GM18951 (cell line): ENCODE data around the gene ALDH1A2.

ENCODE experiments used
- POLR2A ChIP-seq: IDR thresholded peaks from 4 replicates; pipeline ENCODE4 v1.6.1; 2011; ENCODE audit warnings: mild to moderate bottlenecking; ENCODE audit not compliant: insufficient read length, insufficient read depth; ENCODE audit errors: extremely low read depth
- in situ Hi-C: fragments of 300-500 bp; cut with MboI; formaldehyde crosslinking; loops from one replicate; pipeline ENCODE4 v1.12.0; 2022; ENCODE audit warnings: low sequenced_read_pairs, mixed read lengths, inconsistent platforms; ENCODE audit not compliant: unreplicated experiment

Gene ALDH1A2

DNA sequence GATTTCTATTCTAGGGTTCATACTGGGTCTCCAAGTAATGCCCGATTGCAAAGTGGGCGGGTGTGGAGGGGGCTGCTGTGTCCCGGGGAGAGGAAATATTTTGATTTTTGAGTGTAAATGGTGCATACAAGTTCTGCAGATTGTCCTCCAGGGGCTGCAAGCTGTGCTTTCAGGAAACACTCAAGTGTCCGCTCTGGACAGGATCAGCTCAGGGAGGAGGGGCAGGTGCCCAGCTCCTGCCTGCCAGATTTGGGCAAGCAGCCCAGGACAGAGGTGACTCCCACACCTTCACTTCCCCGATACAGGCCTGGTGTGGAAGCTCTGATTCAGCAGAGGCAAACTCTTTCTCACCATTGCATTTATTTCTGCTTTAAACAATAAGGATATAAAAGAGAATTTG is 142.7 kb downstream of the ALDH1A2 start:
- TF ChIP-seq POLR2A = no peak
- in situ Hi-C loops = no loop called here

DNA sequence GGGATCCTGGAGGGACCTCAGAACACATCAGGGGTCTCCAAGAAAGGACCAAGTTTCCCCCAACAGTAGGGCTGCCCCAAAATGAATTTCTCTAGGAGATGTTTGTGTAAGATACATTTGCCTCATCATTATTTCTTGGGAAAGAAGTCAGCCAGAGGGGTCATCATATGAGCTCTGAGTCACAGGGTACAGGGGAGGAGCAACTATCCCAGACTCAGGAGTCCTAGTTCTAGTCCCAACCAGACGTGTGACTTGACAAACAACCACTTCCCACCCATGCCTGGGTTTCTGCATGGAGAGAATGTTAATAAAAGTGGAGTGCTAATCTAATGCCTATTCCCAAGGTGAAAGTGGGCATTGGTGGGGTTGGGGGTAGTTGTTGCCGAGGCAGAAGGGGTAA is 144.1 kb downstream of the ALDH1A2 start:
- no peak for TF ChIP-seq POLR2A
- in situ Hi-C loops = no loop called here

DNA sequence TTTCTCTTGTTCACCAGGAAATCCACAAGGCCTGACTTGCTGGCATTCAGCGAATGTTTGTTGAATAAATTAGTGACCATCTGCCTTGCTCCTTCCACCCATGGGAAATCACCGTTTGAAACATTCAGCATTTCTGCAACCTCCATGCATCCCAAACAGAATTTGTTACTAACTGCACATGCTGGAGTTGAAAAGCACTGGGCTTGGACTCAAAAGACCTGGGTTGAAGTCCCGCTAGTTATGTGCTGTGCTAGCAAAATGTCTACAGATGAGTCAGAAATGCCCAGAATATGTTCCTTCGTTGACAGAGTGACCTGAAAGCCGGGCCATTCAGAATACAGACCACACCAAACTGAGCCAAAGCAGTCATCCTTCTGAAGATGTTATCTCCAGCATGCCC is 144.6 kb downstream of the ALDH1A2 start:
- no peak for TF ChIP-seq POLR2A
- in situ Hi-C loops = no loop called here

DNA sequence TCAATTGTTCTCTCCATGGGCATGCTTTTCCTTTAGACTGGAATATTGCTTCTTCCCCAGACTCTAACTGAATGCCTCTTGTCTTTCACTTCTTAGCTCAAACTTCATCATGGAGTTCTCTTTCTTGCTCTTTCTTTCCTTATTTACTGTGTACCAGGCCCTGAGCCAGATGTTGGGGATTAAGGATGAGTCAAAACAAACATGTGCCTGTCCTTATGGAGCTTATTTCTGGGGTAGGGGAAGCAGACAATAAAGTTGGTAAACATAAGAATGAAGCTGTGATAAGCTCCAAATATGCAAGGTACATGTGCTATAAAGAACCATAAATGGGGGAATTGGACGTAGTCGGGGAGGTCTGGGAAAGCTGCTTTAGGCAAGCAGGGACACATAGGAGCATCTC is 145.8 kb downstream of the ALDH1A2 start:
- in situ Hi-C loops = no loop called here
- TF ChIP-seq POLR2A = no peak

DNA sequence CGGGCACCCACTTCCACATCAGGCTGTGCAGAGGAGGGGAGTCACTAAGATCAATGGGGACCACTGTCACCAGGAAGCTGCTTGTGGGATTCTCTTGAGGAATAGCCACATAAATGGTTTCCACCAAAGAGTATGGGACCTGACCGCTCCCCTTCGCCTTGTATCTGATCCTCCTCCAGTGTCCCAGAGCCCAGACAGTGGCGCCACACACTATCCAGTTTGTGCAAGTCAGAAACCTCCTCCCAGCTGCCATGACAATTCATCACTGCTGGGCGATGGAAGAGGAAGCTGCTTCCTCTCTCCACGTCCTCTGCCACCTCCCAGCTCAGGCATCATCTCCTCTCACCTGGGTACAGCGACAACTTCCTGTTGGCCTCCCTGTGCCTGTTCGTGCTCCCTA is 147.5 kb downstream of the ALDH1A2 start:
- TF ChIP-seq POLR2A = no peak

DNA sequence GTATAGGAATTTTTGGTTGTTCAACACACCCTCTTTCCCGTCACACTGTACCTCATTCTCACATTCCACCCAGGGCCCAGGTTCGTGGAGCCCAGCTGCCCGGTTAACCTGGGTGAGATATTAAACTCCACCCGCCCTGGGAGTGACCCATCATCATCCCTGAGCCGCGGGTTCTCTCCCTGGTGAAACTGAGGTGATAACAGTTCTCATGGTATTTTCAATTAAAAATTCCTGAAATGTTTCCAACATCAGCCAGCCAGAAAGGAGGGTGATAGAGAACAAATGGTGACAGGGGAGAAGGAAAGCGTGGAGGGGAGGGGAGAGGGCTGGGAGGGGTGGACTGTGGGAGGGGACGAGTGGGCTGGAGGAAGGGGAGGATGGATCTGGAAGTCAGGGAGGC is 148.8 kb downstream of the ALDH1A2 start:
- in situ Hi-C loops = no loop called here
- no peak for TF ChIP-seq POLR2A

More for the DNA sequence above, 147.5 kb downstream of the ALDH1A2 start:
- in situ Hi-C loops = no loop called here

DNA sequence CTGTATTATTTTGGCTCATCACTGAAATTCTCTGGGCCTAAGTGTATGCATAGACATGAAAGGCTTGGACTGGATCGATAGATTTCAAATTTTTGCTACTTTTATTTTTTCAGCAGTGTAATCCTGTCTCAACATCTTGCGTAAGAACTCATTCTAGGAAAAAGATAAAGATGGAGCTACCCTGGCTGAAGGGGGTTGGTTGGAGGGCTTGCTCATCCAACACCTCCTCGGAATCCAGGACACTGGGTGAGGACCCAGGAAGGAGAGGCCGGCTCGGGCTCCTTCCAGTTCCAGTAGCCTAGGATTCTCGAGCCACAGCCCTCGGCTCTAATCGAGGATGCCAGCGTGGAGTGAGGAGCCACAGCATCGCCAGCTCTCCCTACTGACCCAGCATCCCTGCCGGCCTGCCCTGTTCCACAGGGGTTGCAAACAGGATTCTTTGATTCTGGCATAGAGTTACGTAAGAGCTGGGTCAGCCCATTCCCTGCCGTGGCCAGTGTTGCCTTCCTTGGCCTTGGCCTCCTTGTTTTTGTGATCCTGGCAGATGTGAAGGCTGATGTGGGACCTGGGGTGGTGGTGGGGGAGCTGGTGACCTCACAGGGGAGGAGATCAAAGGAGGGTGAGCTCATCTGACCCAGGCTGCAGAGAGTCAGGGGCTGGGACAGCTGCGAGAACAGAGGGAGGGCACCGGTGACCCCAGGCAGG is 149.5 kb downstream of the ALDH1A2 start:
- no peak for TF ChIP-seq POLR2A
- in situ Hi-C loops = no loop called here

DNA sequence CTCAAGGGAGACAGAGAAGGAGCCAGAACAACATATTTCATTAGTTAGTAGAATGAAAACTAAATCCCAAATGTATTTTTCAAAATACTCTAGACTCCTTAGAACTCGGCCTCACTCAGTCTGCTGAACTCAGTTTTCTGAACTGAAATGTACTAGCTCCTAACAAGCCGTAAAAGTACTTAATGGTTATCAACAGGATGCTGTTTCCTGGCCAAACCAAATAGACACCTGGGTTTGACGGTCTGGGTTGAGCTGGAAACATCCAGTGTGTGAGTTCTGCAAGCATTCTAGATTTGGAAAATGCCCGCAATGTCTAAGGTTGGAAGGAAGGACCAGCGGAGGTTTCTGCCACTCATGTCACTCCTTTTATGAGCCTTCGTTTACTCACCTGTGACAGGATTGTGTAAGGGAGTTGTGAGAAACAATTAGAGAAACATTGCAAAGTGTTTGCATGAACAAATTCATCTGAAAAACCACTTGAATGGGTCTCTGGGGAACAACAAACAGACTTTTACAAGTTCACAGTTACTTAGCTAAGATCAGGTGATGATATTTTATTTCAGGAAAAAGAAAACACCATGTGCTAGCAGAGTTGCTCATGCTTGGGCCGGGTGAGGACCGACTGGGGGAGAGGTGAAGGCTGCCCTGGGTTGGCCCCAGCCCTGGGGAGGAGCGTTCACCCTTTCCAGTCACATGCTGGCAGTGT is 151.0 kb downstream of the ALDH1A2 start:
- in situ Hi-C loops = no loop called here
- TF ChIP-seq POLR2A = no peak

DNA sequence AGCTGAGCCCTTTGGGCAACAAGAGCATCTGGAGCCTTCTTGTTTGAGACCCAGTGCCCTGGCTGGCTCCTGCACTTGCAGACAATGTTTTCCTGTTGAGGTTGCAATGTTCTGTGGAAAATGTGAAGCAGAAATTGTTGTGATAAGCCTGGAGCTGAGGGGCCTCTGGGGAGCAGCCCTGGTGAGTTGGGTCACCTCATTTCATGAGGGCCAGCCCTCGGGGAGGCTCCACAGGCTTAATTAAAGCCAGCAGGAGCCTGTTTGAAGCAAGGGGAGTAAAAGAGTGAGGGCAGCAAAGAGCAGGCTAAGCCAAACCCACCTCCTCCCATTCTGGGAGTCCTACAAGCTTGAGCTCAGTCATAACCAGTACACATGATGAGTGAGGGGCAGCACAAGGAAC is 154.3 kb downstream of the ALDH1A2 start:
- TF ChIP-seq POLR2A = no peak
- in situ Hi-C loops = no loop called here

DNA sequence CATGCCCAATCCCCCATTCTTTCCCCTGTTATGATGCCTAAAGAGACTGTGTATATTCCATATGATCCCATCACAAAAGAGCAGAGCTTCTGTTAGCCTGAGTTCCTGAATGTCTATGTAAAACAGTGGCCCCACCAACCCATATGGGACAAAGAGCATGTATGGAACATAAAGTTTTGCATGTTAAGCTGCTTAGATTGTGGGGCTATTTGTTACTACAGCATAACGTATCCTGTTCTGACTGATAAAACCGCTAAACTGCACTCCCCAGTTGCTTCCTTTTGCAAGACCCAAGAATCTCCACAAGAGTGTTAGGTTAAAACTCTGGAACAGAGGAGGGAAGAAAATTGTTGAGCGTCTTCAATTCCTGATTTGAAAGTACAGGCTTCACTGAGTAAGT is 154.8 kb downstream of the ALDH1A2 start:
- no peak for TF ChIP-seq POLR2A
- in situ Hi-C loops = no loop called here

DNA sequence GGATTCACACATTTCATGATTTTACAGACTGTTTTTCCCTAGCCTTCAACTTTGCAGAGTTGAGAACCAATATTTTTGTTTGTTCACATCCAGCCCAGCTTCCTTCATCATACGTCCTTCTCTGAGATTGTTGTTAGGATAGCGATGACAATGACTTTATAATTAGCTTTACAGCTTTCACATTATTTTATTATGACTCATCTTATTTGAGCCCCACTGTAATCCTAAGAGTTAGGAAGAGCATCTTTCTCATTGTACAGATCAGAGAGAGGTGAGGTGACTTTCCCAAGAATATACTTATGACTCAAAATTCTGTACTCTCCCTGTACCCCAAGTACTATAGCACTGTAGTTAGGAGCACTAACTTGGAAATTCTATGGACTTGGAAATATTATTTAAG is 156.1 kb downstream of the ALDH1A2 start:
- no peak for TF ChIP-seq POLR2A
- in situ Hi-C loops = no loop called here

DNA sequence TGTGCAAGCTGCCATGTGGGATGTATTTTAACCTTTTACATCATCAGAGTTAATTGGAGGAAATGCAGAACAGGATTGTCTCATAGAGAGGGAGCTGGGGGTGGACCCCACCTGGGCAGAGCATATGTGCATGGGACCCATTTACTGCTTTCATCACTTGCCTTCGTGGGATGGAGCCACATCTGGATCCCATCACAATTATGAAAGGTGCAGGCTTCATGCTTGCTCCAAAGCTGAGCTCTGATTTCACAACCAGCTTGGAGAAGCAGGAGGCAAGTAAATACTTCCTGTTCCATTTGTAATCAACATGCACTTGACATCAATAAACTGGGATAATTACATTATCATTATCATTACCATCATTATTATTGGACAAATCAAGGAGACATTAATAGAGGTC is 161.9 kb downstream of the ALDH1A2 start:
- TF ChIP-seq POLR2A = no peak
- in situ Hi-C loops = no loop called here
